K562 (cell line): ENCODE data around the gene MAP3K6. TPM values are rescaled to one million over a fixed set of nuclear protein-coding genes. Genes with fewer than 3 reads are reported as not detected.
A peak's percentile ranks its signal among the peaks of the same experiment; 100 is the strongest.

Source experiments
- KDM2B ChIP-seq: fragments of 250-450 bp; sonication (Bioruptor Pico); IDR thresholded peaks from 2 replicates; pipeline ENCODE4 v1.8.0; 2021; ENCODE audit warnings: mild to moderate bottlenecking, moderate library complexity
- MTA2 ChIP-seq: fragments of 450-650 bp; IDR thresholded peaks from 2 replicates; pipeline ENCODE4 v1.6.1; 2016; ENCODE audit warnings: low read depth
- PCBP1 ChIP-seq: fragments of 200-400 bp; formaldehyde crosslinking; IDR thresholded peaks from 2 replicates; pipeline ENCODE4 v1.6.1; 2018; ENCODE audit warnings: mild to moderate bottlenecking, low read depth, low read length; ENCODE audit not compliant: poor library complexity, severe bottlenecking
- PHF8 ChIP-seq: fragments of 200-600 bp; sonication (generic); IDR thresholded peaks from 2 replicates; pipeline ENCODE4 v1.6.1; 2012; ENCODE audit warnings: mixed run types, mild to moderate bottlenecking, inconsistent platforms, low read length, moderate library complexity, borderline replicate concordance
- PYGO2 ChIP-seq: fragments of 450-650 bp; IDR thresholded peaks from 2 replicates; pipeline ENCODE4 v1.6.1; 2016; ENCODE audit warnings: mild to moderate bottlenecking, missing genetic modification characterization, moderate library complexity, missing compliant biosample characterization
- SMARCA4 ChIP-seq: fragments of 450-650 bp; IDR thresholded peaks from 2 replicates; pipeline ENCODE4 v1.6.1; 2016
- TEAD2 ChIP-seq: fragments of 450-650 bp; IDR thresholded peaks from 2 replicates; pipeline ENCODE4 v1.6.1; 2016; ENCODE audit warnings: missing genetic modification characterization, control low read depth, missing compliant biosample characterization
- ZBTB17 ChIP-seq: fragments of 450-650 bp; formaldehyde crosslinking; IDR thresholded peaks from 2 replicates; pipeline ENCODE4 v1.4.0; 2020; ENCODE audit warnings: mild to moderate bottlenecking
- ZC3H8 ChIP-seq: fragments of 450-650 bp; IDR thresholded peaks from 2 replicates; pipeline ENCODE4 v1.6.1; 2017
- ZNF395 ChIP-seq: fragments of 200-800 bp; sonication (Bioruptor generic); IDR thresholded peaks from 2 replicates; pipeline ENCODE4 v1.6.1; 2017; ENCODE audit warnings: missing genetic modification characterization, missing compliant biosample characterization
- ZNF584 ChIP-seq: fragments of 200-800 bp; sonication (Bioruptor generic); IDR thresholded peaks from 2 replicates; pipeline ENCODE4 v1.6.1; 2016; ENCODE audit warnings: low read depth, mild to moderate bottlenecking, missing genetic modification characterization, missing compliant biosample characterization
- ZSCAN32 ChIP-seq: fragments of 450-650 bp; formaldehyde crosslinking; IDR thresholded peaks from 2 replicates; pipeline ENCODE4 v1.4.0; 2020; ENCODE audit warnings: mild to moderate bottlenecking, moderate library complexity
- polyA plus RNA-seq, 8 experiments: library from polyadenylated mRNA; depleted of rRNA in 4 of 8; stranded (reverse) in 5 of 8; unstranded in 3 of 8; fragments of >200 nt; fragmentation: Nextera tagmentation in 2 of 8; fragmentation: Illumina TruSeq in 1 of 8; extraction: Ambion mirVana in 2 of 8; extraction: Trizol in 1 of 8; gene quantifications; 2 replicates each; pipeline versions ENCODE4 v1.2.1 to v1.2.3, GENCODE V29; 2011 to 2014; ENCODE audit warnings: inconsistent platforms in 1 of 8, missing spikeins in 1 of 8
- total RNA-seq, 7 experiments: library from RNA; depleted of rRNA in 6 of 7; stranded (reverse); fragments of >200 nt in 6 of 7; fragmentation: Illumina TruSeq in 2 of 7; extraction: Trizol in 2 of 7; gene quantifications; 2 replicates each; pipeline versions ENCODE4 v1.2.1 to v1.2.3, GENCODE V29; 2011 to 2021; ENCODE audit warnings: low replicate concordance in 1 of 7
- TF ChIP-seq, protein P1 (sequence below), 2 experiments: IDR thresholded peaks; 2 replicates each; pipeline ENCODE4 v1.6.1; 2012; ENCODE audit warnings: improper control_type of control experiment in 2 of 2, low read depth in 2 of 2, low read length in 2 of 2, borderline replicate concordance in 1 of 2
- TF ChIP-seq, protein P2 (sequence below): fragments of 250-450 bp; sonication (Bioruptor Pico); IDR thresholded peaks from 2 replicates; pipeline ENCODE4 v1.5.0; 2022; ENCODE audit warnings: mild to moderate bottlenecking
- TF ChIP-seq, protein P3 (sequence below): IDR thresholded peaks from 2 replicates; pipeline ENCODE4 v1.6.1; 2016; ENCODE audit warnings: missing genetic modification characterization, missing compliant biosample characterization
- TF ChIP-seq, protein P4 (sequence below): sonication (generic); formaldehyde crosslinking; IDR thresholded peaks from 2 replicates; pipeline ENCODE4 v1.9.0; 2022; ENCODE audit warnings: mild to moderate bottlenecking, missing genetic modification reagents
- TF ChIP-seq, protein P5 (sequence below), 2 experiments: fragments of 450-650 bp in 1 of 2; sonication (generic) in 1 of 2; formaldehyde crosslinking in 1 of 2; IDR thresholded peaks in 1 of 2; conservative IDR thresholded peaks in 1 of 2; 2 replicates each; pipeline versions ENCODE4 v1.6.1 to v1.8.1; 2016 to 2023; ENCODE audit warnings: mild to moderate bottlenecking in 2 of 2, moderate library complexity in 2 of 2, inconsistent platforms in 1 of 2, missing genetic modification reagents in 1 of 2

Gene MAP3K6
- total and polyA plus RNA-seq, 9 of the 15 experiments (the other 6 are each of a cell fraction or from before 2014, with no cell fraction given), result 0.99 to 21.9 (median 7.0) TPM

DNA sequence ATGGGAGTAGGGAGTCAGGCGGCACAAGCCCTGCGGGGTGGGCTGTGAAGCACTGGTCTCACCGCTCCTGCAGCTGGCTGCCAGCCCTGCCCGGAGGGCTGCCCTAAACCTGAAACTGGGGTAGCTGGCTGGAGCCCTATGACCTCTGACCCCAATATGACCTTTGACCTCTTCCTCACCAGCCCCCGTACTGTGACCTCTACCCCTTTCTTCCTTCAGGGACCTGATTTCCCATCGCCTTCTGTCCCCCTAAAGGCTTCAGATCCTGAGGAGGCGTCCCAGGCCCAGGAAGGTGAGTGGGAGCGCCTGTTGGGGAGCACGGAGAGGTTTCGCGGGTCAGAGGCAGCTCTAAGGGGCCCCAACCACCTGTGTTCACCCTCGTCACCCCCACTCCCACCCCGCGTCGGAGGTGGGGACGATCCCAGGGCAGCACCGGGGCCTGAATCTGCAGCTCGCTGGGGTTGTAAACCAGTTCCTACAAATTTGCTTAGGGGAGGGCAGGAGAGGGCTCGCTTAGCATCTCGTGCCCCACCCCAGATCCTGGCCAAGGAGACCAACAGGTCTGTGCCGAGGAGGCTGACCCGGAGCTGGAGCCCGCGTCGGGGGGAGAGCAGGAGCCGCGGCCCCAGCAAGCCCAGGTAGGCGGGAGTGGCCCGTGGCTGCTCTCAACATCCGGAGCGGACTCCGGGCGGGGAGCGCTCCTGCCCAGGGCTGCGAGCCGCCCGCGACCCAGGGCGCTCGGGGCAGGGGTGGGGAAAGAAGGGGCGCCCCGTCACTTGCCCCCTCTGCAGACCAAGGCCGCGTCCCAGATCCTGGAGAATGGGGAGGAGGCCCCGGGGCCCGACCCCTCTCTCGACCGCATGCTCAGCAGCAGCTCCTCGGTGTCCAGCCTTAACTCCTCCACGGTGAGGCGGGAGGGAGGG is 17.6 kb downstream of the MAP3K6 start (continued):
- TF ChIP-seq, protein P1, sequence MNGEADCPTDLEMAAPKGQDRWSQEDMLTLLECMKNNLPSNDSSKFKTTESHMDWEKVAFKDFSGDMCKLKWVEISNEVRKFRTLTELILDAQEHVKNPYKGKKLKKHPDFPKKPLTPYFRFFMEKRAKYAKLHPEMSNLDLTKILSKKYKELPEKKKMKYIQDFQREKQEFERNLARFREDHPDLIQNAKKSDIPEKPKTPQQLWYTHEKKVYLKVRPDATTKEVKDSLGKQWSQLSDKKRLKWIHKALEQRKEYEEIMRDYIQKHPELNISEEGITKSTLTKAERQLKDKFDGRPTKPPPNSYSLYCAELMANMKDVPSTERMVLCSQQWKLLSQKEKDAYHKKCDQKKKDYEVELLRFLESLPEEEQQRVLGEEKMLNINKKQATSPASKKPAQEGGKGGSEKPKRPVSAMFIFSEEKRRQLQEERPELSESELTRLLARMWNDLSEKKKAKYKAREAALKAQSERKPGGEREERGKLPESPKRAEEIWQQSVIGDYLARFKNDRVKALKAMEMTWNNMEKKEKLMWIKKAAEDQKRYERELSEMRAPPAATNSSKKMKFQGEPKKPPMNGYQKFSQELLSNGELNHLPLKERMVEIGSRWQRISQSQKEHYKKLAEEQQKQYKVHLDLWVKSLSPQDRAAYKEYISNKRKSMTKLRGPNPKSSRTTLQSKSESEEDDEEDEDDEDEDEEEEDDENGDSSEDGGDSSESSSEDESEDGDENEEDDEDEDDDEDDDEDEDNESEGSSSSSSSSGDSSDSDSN (IDR thresholded peaks at IDR 0.05; ENCODE audit: borderline replicate concordance in 1 of 2, low read depth in 2 of 2, low read length in 2 of 2), result no peak
- TF ChIP-seq, protein P2, sequence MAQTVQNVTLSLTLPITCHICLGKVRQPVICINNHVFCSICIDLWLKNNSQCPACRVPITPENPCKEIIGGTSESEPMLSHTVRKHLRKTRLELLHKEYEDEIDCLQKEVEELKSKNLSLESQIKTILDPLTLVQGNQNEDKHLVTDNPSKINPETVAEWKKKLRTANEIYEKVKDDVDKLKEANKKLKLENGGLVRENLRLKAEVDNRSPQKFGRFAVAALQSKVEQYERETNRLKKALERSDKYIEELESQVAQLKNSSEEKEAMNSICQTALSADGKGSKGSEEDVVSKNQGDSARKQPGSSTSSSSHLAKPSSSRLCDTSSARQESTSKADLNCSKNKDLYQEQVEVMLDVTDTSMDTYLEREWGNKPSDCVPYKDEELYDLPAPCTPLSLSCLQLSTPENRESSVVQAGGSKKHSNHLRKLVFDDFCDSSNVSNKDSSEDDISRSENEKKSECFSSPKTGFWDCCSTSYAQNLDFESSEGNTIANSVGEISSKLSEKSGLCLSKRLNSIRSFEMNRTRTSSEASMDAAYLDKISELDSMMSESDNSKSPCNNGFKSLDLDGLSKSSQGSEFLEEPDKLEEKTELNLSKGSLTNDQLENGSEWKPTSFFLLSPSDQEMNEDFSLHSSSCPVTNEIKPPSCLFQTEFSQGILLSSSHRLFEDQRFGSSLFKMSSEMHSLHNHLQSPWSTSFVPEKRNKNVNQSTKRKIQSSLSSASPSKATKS (CRISPR knock-in tag), result no peak
- TF ChIP-seq MTA2, result peak; percentile 73
- no peak for TF ChIP-seq ZSCAN32 (CRISPR knock-in tag)
- TF ChIP-seq, protein P3, sequence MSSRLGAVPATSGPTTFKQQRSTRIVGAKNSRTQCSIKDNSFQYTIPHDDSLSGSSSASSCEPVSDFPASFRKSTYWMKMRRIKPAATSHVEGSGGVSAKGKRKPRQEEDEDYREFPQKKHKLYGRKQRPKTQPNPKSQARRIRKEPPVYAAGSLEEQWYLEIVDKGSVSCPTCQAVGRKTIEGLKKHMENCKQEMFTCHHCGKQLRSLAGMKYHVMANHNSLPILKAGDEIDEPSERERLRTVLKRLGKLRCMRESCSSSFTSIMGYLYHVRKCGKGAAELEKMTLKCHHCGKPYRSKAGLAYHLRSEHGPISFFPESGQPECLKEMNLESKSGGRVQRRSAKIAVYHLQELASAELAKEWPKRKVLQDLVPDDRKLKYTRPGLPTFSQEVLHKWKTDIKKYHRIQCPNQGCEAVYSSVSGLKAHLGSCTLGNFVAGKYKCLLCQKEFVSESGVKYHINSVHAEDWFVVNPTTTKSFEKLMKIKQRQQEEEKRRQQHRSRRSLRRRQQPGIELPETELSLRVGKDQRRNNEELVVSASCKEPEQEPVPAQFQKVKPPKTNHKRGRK (tag), result no peak
- TF ChIP-seq, protein P4, sequence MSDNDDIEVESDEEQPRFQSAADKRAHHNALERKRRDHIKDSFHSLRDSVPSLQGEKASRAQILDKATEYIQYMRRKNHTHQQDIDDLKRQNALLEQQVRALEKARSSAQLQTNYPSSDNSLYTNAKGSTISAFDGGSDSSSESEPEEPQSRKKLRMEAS (CRISPR knock-in tag), result peak; percentile 69; the same call in 1 of the 2 replicates
- no peak for TF ChIP-seq KDM2B (CRISPR knock-in tag)
- TF ChIP-seq ZNF584 (CRISPR knock-in tag), result no peak
- TF ChIP-seq ZBTB17 (CRISPR knock-in tag), result no peak
- no peak for TF ChIP-seq ZC3H8
- no peak for TF ChIP-seq PYGO2 (tag)
- TF ChIP-seq SMARCA4, result no peak
- no peak for TF ChIP-seq ZNF395 (CRISPR knock-in tag)
- no peak for TF ChIP-seq TEAD2 (tag)
- 0 out of 2 replicates have a peak, but pooled peaks have one; percentile 9 for TF ChIP-seq PHF8
- peak; percentile 28 for TF ChIP-seq PCBP1
- TF ChIP-seq, protein P5, sequence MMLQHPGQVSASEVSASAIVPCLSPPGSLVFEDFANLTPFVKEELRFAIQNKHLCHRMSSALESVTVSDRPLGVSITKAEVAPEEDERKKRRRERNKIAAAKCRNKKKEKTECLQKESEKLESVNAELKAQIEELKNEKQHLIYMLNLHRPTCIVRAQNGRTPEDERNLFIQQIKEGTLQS (IDR thresholded peaks at IDR 0.05), result no peak
- TF ChIP-seq, protein P5 (CRISPR knock-in tag; conservative IDR thresholded peaks at IDR 0.05), result no peak
